A549 (cell line): ENCODE measurements around the gene DEFB119.

ENCODE experiments used
- CEBPB ChIP-seq, 2 experiments: fragments of >200 bp in 1 of 2; sonication (Bioruptor Twin) in 1 of 2; formaldehyde crosslinking in 1 of 2; IDR thresholded peaks; 2 replicates each; pipeline ENCODE4 v1.6.1; 2012 to 2016
- CHD2 ChIP-seq: fragments of 150-350 bp; IDR thresholded peaks from 2 replicates; pipeline ENCODE4 v1.6.1; 2014; ENCODE audit warnings: low read length; ENCODE audit not compliant: partially characterized antibody
- CHD4 ChIP-seq: fragments of 200-600 bp; sonication (generic); IDR thresholded peaks from 2 replicates; pipeline ENCODE4 v1.6.1; 2016; ENCODE audit warnings: antibody characterized with exemption, mild to moderate bottlenecking, borderline replicate concordance
- CTCF ChIP-seq: fragments of >200 bp; sonication (Bioruptor Twin); formaldehyde crosslinking; IDR thresholded peaks from 3 replicates; pipeline ENCODE4 v1.5.1; 2016
- ESRRA ChIP-seq: fragments of 150-350 bp; IDR thresholded peaks from 2 replicates; pipeline ENCODE4 v1.6.1; 2014; ENCODE audit warnings: mild to moderate bottlenecking, low read length, borderline replicate concordance
- FOSL2 ChIP-seq, 2 experiments: fragments of 450-650 bp in 1 of 2; fragments of >200 bp in 1 of 2; sonication (Bioruptor Twin) in 1 of 2; formaldehyde crosslinking; IDR thresholded peaks; 2 replicates each; pipeline versions ENCODE4 v1.5.0 to v1.6.1; 2016 to 2020; ENCODE audit warnings: mild to moderate bottlenecking in 1 of 2, moderate library complexity in 1 of 2
- HMGXB4 ChIP-seq: fragments of 250-450 bp; sonication (Bioruptor Pico); IDR thresholded peaks from 2 replicates; pipeline ENCODE4 v1.5.0; 2021; ENCODE audit warnings: mild to moderate bottlenecking, moderate library complexity, borderline replicate concordance
- PHF8 ChIP-seq: fragments of 200-600 bp; sonication (generic); IDR thresholded peaks from 2 replicates; pipeline ENCODE4 v1.6.1; 2016; ENCODE audit warnings: low read depth, mild to moderate bottlenecking, antibody characterized with exemption, moderate library complexity, borderline replicate concordance
- RNF2 ChIP-seq: fragments of 200-600 bp; sonication (generic); IDR thresholded peaks from 2 replicates; pipeline ENCODE4 v1.6.1; 2016; ENCODE audit warnings: low read depth, mild to moderate bottlenecking, antibody characterized with exemption, moderate library complexity, borderline replicate concordance
- USF2 ChIP-seq: fragments of 450-650 bp; IDR thresholded peaks from 2 replicates; pipeline ENCODE4 v1.6.1; 2014; ENCODE audit warnings: antibody characterized with exemption
- ZFP36 ChIP-seq: fragments of 450-650 bp; IDR thresholded peaks from 2 replicates; pipeline ENCODE4 v1.6.1; 2014; ENCODE audit warnings: borderline replicate concordance; ENCODE audit not compliant: partially characterized antibody
- TF ChIP-seq, protein P1 (sequence below): IDR thresholded peaks from 2 replicates; pipeline ENCODE4 v1.6.1; 2012

DNA sequence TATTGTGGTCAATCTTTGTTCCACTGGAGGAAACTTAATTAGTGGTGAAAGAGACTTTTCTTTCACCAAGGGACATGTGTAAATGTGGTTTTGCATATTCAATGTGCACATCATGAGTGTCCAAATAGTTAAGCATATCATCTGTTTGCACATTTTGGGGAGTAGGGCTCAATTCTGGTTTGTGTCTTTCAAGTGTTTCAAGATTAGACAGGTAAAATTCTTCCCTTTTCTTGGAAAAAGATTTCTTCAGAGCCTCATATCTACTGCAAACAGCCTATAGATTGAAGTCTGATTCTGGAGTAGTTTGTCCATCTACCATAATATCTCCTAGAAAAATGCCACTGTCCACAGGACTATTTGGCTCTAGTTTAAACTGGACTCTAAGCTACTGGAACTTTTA, 48.9 kb downstream of the DEFB119 start:
- TF ChIP-seq CEBPB (IDR thresholded peaks at IDR 0.05): no peak
- no peak for TF ChIP-seq FOSL2 (IDR thresholded peaks at IDR 0.05)
- TF ChIP-seq FOSL2 (CRISPR knock-in tag; IDR thresholded peaks at IDR 0.05): no peak
- TF ChIP-seq, protein P1, sequence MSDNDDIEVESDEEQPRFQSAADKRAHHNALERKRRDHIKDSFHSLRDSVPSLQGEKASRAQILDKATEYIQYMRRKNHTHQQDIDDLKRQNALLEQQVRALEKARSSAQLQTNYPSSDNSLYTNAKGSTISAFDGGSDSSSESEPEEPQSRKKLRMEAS: no peak
- TF ChIP-seq USF2: no peak
- no peak for TF ChIP-seq ESRRA
- TF ChIP-seq RNF2: no peak
- no peak for TF ChIP-seq CHD4
- TF ChIP-seq PHF8: no peak
- no peak for TF ChIP-seq ZFP36
- no peak for TF ChIP-seq CTCF
- TF ChIP-seq HMGXB4 (CRISPR knock-in tag): no peak
- no peak for TF ChIP-seq CHD2
